GM23338 (cell line): ENCODE results near the gene MAGI1. TPM values are rescaled to one million over a fixed set of nuclear protein-coding genes. Genes with fewer than 3 reads are reported as not detected.

Experiments
- ATAC-seq: fragments of 200-7000 bp; cut with Tn5 transposase; 3 replicates; pipeline ENCODE4 v1.9.1; 2020
- DNase-seq: peaks from one replicate; pipeline ENCODE4 v3.0.0-alpha.2; 2015; ENCODE audit warnings: low spot score
- H2AFZ ChIP-seq: fragments of 200-600 bp; sonication (generic); 2 replicates; pipeline ENCODE4 v1.8.0; 2016; ENCODE audit warnings: antibody characterized with exemption, mild to moderate bottlenecking, moderate library complexity
- H3F3A ChIP-seq: fragments of 200-600 bp; sonication (generic); replicated peaks from 2 replicates; pipeline ENCODE4 v1.8.0; 2017; ENCODE audit warnings: antibody characterized with exemption, mixed run types, low read depth
- H3K27ac ChIP-seq: fragments of 200-600 bp; sonication (generic); 2 replicates; pipeline ENCODE4 v1.6.1; 2016; ENCODE audit warnings: low read depth
- H3K27me3 ChIP-seq: fragments of 200-600 bp; sonication (generic); 2 replicates; pipeline ENCODE4 v1.8.0; 2016; ENCODE audit warnings: mild to moderate bottlenecking, mixed run types, moderate library complexity; ENCODE audit not compliant: insufficient read depth
- H3K36me3 ChIP-seq: fragments of 200-600 bp; sonication (generic); 2 replicates; pipeline ENCODE4 v1.8.0; 2016; ENCODE audit warnings: mild to moderate bottlenecking; ENCODE audit not compliant: insufficient read depth
- H3K4me1 ChIP-seq: fragments of 200-600 bp; sonication (generic); 2 replicates; pipeline ENCODE4 v1.8.0; 2016; ENCODE audit warnings: mild to moderate bottlenecking, moderate library complexity; ENCODE audit not compliant: insufficient read depth
- H3K4me2 ChIP-seq: fragments of 200-600 bp; sonication (generic); 2 replicates; pipeline ENCODE4 v1.7.1; 2017; ENCODE audit warnings: mixed run types
- H3K4me3 ChIP-seq: fragments of 200-600 bp; sonication (generic); 2 replicates; pipeline ENCODE4 v1.6.1; 2016; ENCODE audit warnings: mixed run types
- H3K79me2 ChIP-seq: fragments of 200-600 bp; sonication (generic); replicated peaks from 2 replicates; pipeline ENCODE4 v1.8.0; 2017; ENCODE audit warnings: mild to moderate bottlenecking; ENCODE audit not compliant: insufficient read depth
- H3K9me2 ChIP-seq: fragments of 200-600 bp; sonication (generic); 2 replicates; pipeline ENCODE4 v1.8.0; 2017; ENCODE audit not compliant: insufficient read depth
- H4K20me1 ChIP-seq: fragments of 200-600 bp; sonication (generic); replicated peaks from 2 replicates; pipeline ENCODE4 v1.8.0; 2017; ENCODE audit warnings: mild to moderate bottlenecking; ENCODE audit not compliant: insufficient read depth
- H3K27ac Mint-ChIP-seq: 2 replicates; pipeline ENCODE4 v1.8.0; 2020; ENCODE audit warnings: inconsistent platforms, mild to moderate bottlenecking, moderate library complexity, mixed read lengths
- H3K27me3 Mint-ChIP-seq: 3 replicates; pipeline ENCODE4 v1.8.0; 2022; ENCODE audit warnings: low read depth, mild to moderate bottlenecking, moderate library complexity, mixed read lengths, inconsistent platforms; ENCODE audit not compliant: insufficient read depth, poor library complexity
- H3K36me3 Mint-ChIP-seq: 3 replicates; pipeline ENCODE4 v1.8.0; 2021; ENCODE audit warnings: low read depth, mild to moderate bottlenecking, inconsistent platforms, moderate library complexity, mixed read lengths
- H3K4me1 Mint-ChIP-seq: 3 replicates; pipeline ENCODE4 v1.8.0; 2020; ENCODE audit warnings: mild to moderate bottlenecking, inconsistent platforms, mixed read lengths
- H3K4me3 Mint-ChIP-seq: 3 replicates; pipeline ENCODE4 v1.8.0; 2021; ENCODE audit warnings: moderate library complexity, mild to moderate bottlenecking, inconsistent platforms, mixed read lengths
- H3K9me3 Mint-ChIP-seq: 3 replicates; pipeline ENCODE4 v1.8.0; 2020; ENCODE audit warnings: moderate library complexity, mild to moderate bottlenecking, inconsistent platforms, mixed read lengths
- CREB1 ChIP-seq: fragments of 250-450 bp; sonication (Bioruptor Pico); IDR thresholded peaks from 2 replicates; pipeline ENCODE4 v1.5.0; 2020; ENCODE audit warnings: low read depth, mild to moderate bottlenecking, moderate library complexity
- CTCF ChIP-seq, 2 experiments: fragments of 200-600 bp in 1 of 2; sonication (generic) in 1 of 2; conservative IDR thresholded peaks; 2 replicates each; pipeline versions ENCODE4 v1.5.1 to v1.6.1; 2016 to 2017; ENCODE audit warnings: antibody characterized with exemption in 2 of 2, low read depth in 2 of 2, mild to moderate bottlenecking in 2 of 2, moderate library complexity in 1 of 2
- JUNB ChIP-seq: IDR thresholded peaks from one replicate; pipeline ENCODE4 v1.6.1; 2016; ENCODE audit warnings: antibody characterized with exemption; ENCODE audit not compliant: unreplicated experiment
- STAT1 ChIP-seq: IDR thresholded peaks from one replicate; pipeline ENCODE4 v1.6.1; 2016; ENCODE audit warnings: antibody characterized with exemption; ENCODE audit not compliant: unreplicated experiment
- ZNF462 ChIP-seq: fragments of 250-450 bp; sonication (Bioruptor Pico); IDR thresholded peaks from 2 replicates; pipeline ENCODE4 v1.5.0; 2020; ENCODE audit warnings: mild to moderate bottlenecking, moderate library complexity
- polyA plus RNA-seq: library from polyadenylated mRNA; unstranded; fragments of >200 nt; fragmentation: Nextera tagmentation; extraction: Ambion mirVana; gene quantifications from 2 replicates; pipeline ENCODE4 v1.2.1, GENCODE V29; 2016
- total RNA-seq: library from RNA; depleted of rRNA; stranded (reverse); fragments of >200 nt; shearing (Covaris generic); gene quantifications from 2 replicates; pipeline ENCODE4 v1.2.3, GENCODE V29; 2014

The MAGI1 gene
- total and polyA plus RNA-seq, 2 experiments from 2014 or later, result 27.4 to 71.2 TPM

GRCh38 chr3:65776494-65776893, 262.2 kb downstream of the MAGI1 start (continued):
- TF ChIP-seq ZNF462 (CRISPR knock-in tag) (no peak), JUNB (no peak)

GRCh38 chr3:65776081-65776480, 262.6 kb downstream of the MAGI1 start:
- no peak overlapping the region for H3K4me3 Mint-ChIP-seq
- Histone ChIP-seq H3K36me3 (no peaks in the 10 kb centered on the region), H3K27ac (no peak overlapping the region), H3F3A (no peaks in the 10 kb centered on the region), H3K27me3 (no peaks in the 10 kb centered on the region), H2AFZ (no peak overlapping the region), H3K4me3 (no peak overlapping the region), H3K4me2 (no peak overlapping the region), H4K20me1 (no peaks in the 10 kb centered on the region), H3K79me2 (peaks cover 11% of the 10 kb centered on the region; the same call in 1 of the 2 replicates), H3K9me2 (no peaks in the 10 kb centered on the region), H3K4me1 (peaks cover 4% of the 10 kb centered on the region; the same call in 1 of the 2 replicates)
- ATAC-seq (no peak), DNase-seq (no peak)
- peaks cover 2% of the 10 kb centered on the region for H3K27me3 Mint-ChIP-seq
- H3K4me1 Mint-ChIP-seq, result peaks cover 27% of the 10 kb centered on the region
- no peaks in the 10 kb centered on the region for H3K36me3 Mint-ChIP-seq
- no peak overlapping the region for H3K27ac Mint-ChIP-seq
- no peaks in the 10 kb centered on the region for H3K9me3 Mint-ChIP-seq
- TF ChIP-seq ZNF462 (CRISPR knock-in tag) (no peak), CTCF (conservative IDR thresholded peaks at IDR 0.05; ENCODE audit: low read depth in 2 of 2) (no peak), CREB1 (CRISPR knock-in tag) (no peak), STAT1 (no peak)
